ENCODE data around the gene PTPN2. TPM values are rescaled to one million over a fixed set of nuclear protein-coding genes. Genes with fewer than 3 reads are reported as not detected.

PTPN2 gene
- total and polyA plus RNA-seq, 2 of the 4 experiments (the other 2 are of a cell fraction), result 13.2 to 30.6 TPM

GRCh38 chr18:12773369-12773768 lies 110.7 kb downstream of the PTPN2 start:
- Histone ChIP-seq H3K79me1 (ENCODE audit: low read depth in 1 of 2, low read length in 2 of 2) (no peaks in the 10 kb centered on the region), H2BK120ac (ENCODE audit: low read depth, low read length) (no peak overlapping the region), H3K27me3 (ENCODE audit: control insufficient read depth, insufficient read depth, low read length) (no peaks in the 10 kb centered on the region), H4K91ac (ENCODE audit: insufficient read depth, low read depth, low read length) (no peak overlapping the region), H3K4ac (ENCODE audit: low read depth, low read length) (no peak overlapping the region), H2AK9ac (replicated peaks; ENCODE audit: low read depth, low read length, poor library complexity) (no peak overlapping the region), H3K4me2 (ENCODE audit: low read depth, low read length) (no peak overlapping the region), H3K27ac (ENCODE audit: insufficient read depth, low read length) (no peak overlapping the region), H3K9me1 (ENCODE audit: insufficient read depth, low read length) (no peaks in the 10 kb centered on the region), H3K9me3 (ENCODE audit: control insufficient read depth, insufficient read depth, low read length) (no peaks in the 10 kb centered on the region), H3K9ac (ENCODE audit: low read depth, low read length) (no peak overlapping the region), H2BK5ac (ENCODE audit: low read depth, low read length, poor library complexity, severe bottlenecking) (no peak overlapping the region), H4K8ac (ENCODE audit: low read depth in 2 of 2, low read length in 2 of 2) (no peak overlapping the region), H4K20me1 (ENCODE audit: insufficient read depth, low read length) (no peaks in the 10 kb centered on the region), H3K56ac (ENCODE audit: extremely low read depth, insufficient read depth, low read length) (no peak overlapping the region), H3K36me3 (ENCODE audit: control insufficient read depth, insufficient read depth, low read length) (no peaks in the 10 kb centered on the region), H3K23ac (ENCODE audit: low read depth, low read length) (no peak overlapping the region), H2BK20ac (ENCODE audit: low read depth, low read length) (no peak overlapping the region), H3K14ac (replicated peaks; ENCODE audit: low read depth, low read length) (no peak overlapping the region), H3K4me1 (ENCODE audit: control insufficient read depth, insufficient read depth, low read length) (peaks cover 3% of the 10 kb centered on the region; the same call in 1 of the 2 replicates), H2AFZ (replicated peaks; ENCODE audit: low read length, poor library complexity) (no peak overlapping the region), H4K5ac (ENCODE audit: low read depth, low read length) (no peak overlapping the region), H3K4me3 (ENCODE audit: insufficient read depth, low read depth, low read length) (no peak overlapping the region), H2BK15ac (ENCODE audit: low read depth, low read length) (no peak overlapping the region), H2AK5ac (ENCODE audit: low read depth, low read length) (no peak overlapping the region), H3K18ac (ENCODE audit: low read depth, low read length) (no peak overlapping the region)
- no TSS peak for BruUV-seq (replicated peaks)
- DNase-seq, result no peak
- dilution Hi-C loops (cut with HindIII; ENCODE audit: low sequenced_read_pairs, unreplicated experiment), result no loop called here
- TF ChIP-seq ELK1 (IDR thresholded peaks at IDR 0.05; ENCODE audit: borderline replicate concordance, low read depth, low read length) (no peak), SMC3 (IDR thresholded peaks at IDR 0.05; ENCODE audit: low read depth, low read length) (no peak)
- ChIA-PET POLR2A (ENCODE audit: unreplicated experiment) (no interaction called here), CTCF (no interaction called here)
- intact Hi-C loops (cut with micrococcal nuclease), result no loop called here
- in situ Hi-C loops (cut with MboI; ENCODE audit: low sequenced_read_pairs), result loop anchor here (25.0 kb wide), 1 partner anchor 864 kb away; no protein-coding TSS in a partner anchor
- WGBS, 2 experiments (ENCODE audit: extremely low coverage in 2 of 2, insufficient read length in 1 of 2), result no CpG with 5 or more reads among the region's 5 CpGs
- no peak for ATAC-seq (ENCODE audit: low read depth)
